Trophoblast cell (in vitro differentiated cells and primary cell): ENCODE data around the gene CDA.

Source experiments
- DNase-seq, 2 donors: peaks; one replicate each; pipeline ENCODE4 v3.0.0-alpha.2; 2016
- H2AFZ ChIP-seq: 2 replicates; pipeline ENCODE4 v1.6.1; 2013; ENCODE audit warnings: low read length, moderate library complexity, mild to moderate bottlenecking; ENCODE audit not compliant: insufficient read depth, poor library complexity
- H2AK5ac ChIP-seq: 2 replicates; pipeline ENCODE4 v1.6.1; 2013; ENCODE audit warnings: mild to moderate bottlenecking, low read length
- H2BK120ac ChIP-seq: 2 replicates; pipeline ENCODE4 v1.6.1; 2013; ENCODE audit warnings: low read length, mild to moderate bottlenecking, moderate library complexity; ENCODE audit not compliant: insufficient read depth, poor library complexity
- H2BK12ac ChIP-seq: 2 replicates; pipeline ENCODE4 v1.6.1; 2013; ENCODE audit warnings: mild to moderate bottlenecking, low read length, moderate library complexity
- H2BK5ac ChIP-seq: 2 replicates; pipeline ENCODE4 v1.6.1; 2013; ENCODE audit warnings: low read length, low read depth, moderate library complexity, mild to moderate bottlenecking; ENCODE audit not compliant: poor library complexity
- H3K14ac ChIP-seq: 2 replicates; pipeline ENCODE4 v1.6.1; 2013; ENCODE audit warnings: mild to moderate bottlenecking, low read length
- H3K18ac ChIP-seq: 2 replicates; pipeline ENCODE4 v1.6.1; 2013; ENCODE audit warnings: mild to moderate bottlenecking, low read length
- H3K23ac ChIP-seq: 2 replicates; pipeline ENCODE4 v1.6.1; 2013; ENCODE audit warnings: low read length
- H3K27ac ChIP-seq: 2 replicates; pipeline ENCODE4 v1.5.1; 2013; ENCODE audit warnings: low read depth, mild to moderate bottlenecking, inconsistent platforms, low read length, moderate library complexity
- H3K27me3 ChIP-seq: 2 replicates; pipeline ENCODE4 v1.6.1; 2013; ENCODE audit warnings: inconsistent platforms, mild to moderate bottlenecking, low read length, moderate library complexity; ENCODE audit not compliant: insufficient read depth
- H3K36me3 ChIP-seq, 2 experiments: 1 replicate in 1 of 2; 2 replicates in 1 of 2; pipeline ENCODE4 v1.6.1; 2013; ENCODE audit warnings: low read length in 2 of 2, mild to moderate bottlenecking in 2 of 2, moderate library complexity in 1 of 2; ENCODE audit not compliant: insufficient read depth in 2 of 2, control insufficient read depth in 1 of 2
- H3K4ac ChIP-seq: 2 replicates; pipeline ENCODE4 v1.6.1; 2013; ENCODE audit warnings: low read depth, mild to moderate bottlenecking, low read length, moderate library complexity
- H3K4me1 ChIP-seq, 2 experiments: 1 replicate in 1 of 2; 2 replicates in 1 of 2; pipeline ENCODE4 v1.6.1; 2013; ENCODE audit warnings: low read length in 2 of 2, mild to moderate bottlenecking in 2 of 2, moderate library complexity in 1 of 2; ENCODE audit not compliant: insufficient read depth in 2 of 2, control insufficient read depth in 1 of 2
- H3K4me2 ChIP-seq: 2 replicates; pipeline ENCODE4 v1.6.1; 2013; ENCODE audit warnings: inconsistent platforms, mild to moderate bottlenecking, low read length, moderate library complexity
- H3K4me3 ChIP-seq: 2 replicates; pipeline ENCODE4 v1.5.1; 2013; ENCODE audit warnings: mild to moderate bottlenecking, low read depth, low read length, inconsistent platforms
- H3K79me1 ChIP-seq: one replicate; pipeline ENCODE4 v1.6.1; 2013; ENCODE audit warnings: low read length
- H3K79me2 ChIP-seq: 2 replicates; pipeline ENCODE4 v1.6.1; 2013; ENCODE audit warnings: low read length, mild to moderate bottlenecking; ENCODE audit not compliant: control insufficient read depth, insufficient read depth, poor library complexity
- H3K9ac ChIP-seq: 2 replicates; pipeline ENCODE4 v1.6.1; 2013; ENCODE audit warnings: mild to moderate bottlenecking, low read length
- H3K9me3 ChIP-seq: 2 replicates; pipeline ENCODE4 v1.6.1; 2013; ENCODE audit warnings: low read depth, mild to moderate bottlenecking, control low read depth, inconsistent platforms, low read length; ENCODE audit not compliant: insufficient read depth
- H4K12ac ChIP-seq: 2 replicates; pipeline ENCODE4 v1.6.1; 2013; ENCODE audit warnings: low read depth, mild to moderate bottlenecking, low read length, moderate library complexity
- H4K8ac ChIP-seq: 2 replicates; pipeline ENCODE4 v1.6.1; 2013; ENCODE audit warnings: low read depth, mild to moderate bottlenecking, low read length, moderate library complexity
- H4K91ac ChIP-seq: one replicate; pipeline ENCODE4 v1.6.1; 2013; ENCODE audit warnings: low read depth, mild to moderate bottlenecking, low read length, moderate library complexity
- WGBS: extraction: QIAGEN DNeasy Blood & Tissue Kit; methylation state at CpG from one replicate; pipeline ENCODE4 v1.1.7; 2013; ENCODE audit warnings: missing lambda C conversion rate; ENCODE audit not compliant: insufficient read length, insufficient coverage; ENCODE audit errors: extremely low coverage; 5-methylcytosine and 5-hydroxymethylcytosine counted together

CDA gene

GRCh38 chr1:20558191-20558590 lies 30.7 kb upstream of the CDA start:
- Histone ChIP-seq H2BK120ac (no peak overlapping the region), H3K27ac (no peak overlapping the region), H3K4me2 (no peak overlapping the region), H4K8ac (no peak overlapping the region), H4K12ac (no peak overlapping the region), H2AFZ (no peak overlapping the region), H3K18ac (no peak overlapping the region), H2BK12ac (no peak overlapping the region), H3K27me3 (peaks cover 28% of the 10 kb centered on the region), H3K4me3 (no peak overlapping the region), H4K91ac (no peak overlapping the region), H3K79me2 (no peaks in the 10 kb centered on the region), H2BK5ac (no peak overlapping the region), H3K4me1 (peaks cover 4 to 5% of the 10 kb centered on the region in 2 experiments), H2AK5ac (no peak overlapping the region), H3K36me3 (no peaks in the 10 kb centered on the region), H3K4ac (no peak overlapping the region), H3K23ac (no peak overlapping the region), H3K9ac (no peak overlapping the region), H3K79me1 (no peaks in the 10 kb centered on the region), H3K9me3 (no peaks in the 10 kb centered on the region), H3K14ac (no peak overlapping the region)
- no peak for DNase-seq
- WGBS: no CpG with 5 or more reads among the region's 5 CpGs

GRCh38 chr1:20560966-20561365 lies 27.9 kb upstream of the CDA start:
- Histone ChIP-seq H4K12ac (no peak overlapping the region), H3K4me2 (no peak overlapping the region), H3K9me3 (no peaks in the 10 kb centered on the region), H3K4me1 (no peaks in the 10 kb centered on the region), H3K27ac (no peak overlapping the region), H3K23ac (no peak overlapping the region), H3K79me1 (no peaks in the 10 kb centered on the region), H2BK12ac (no peak overlapping the region), H2AK5ac (no peak overlapping the region), H2BK5ac (no peak overlapping the region), H2AFZ (no peak overlapping the region), H3K4me3 (no peak overlapping the region), H4K91ac (no peak overlapping the region), H3K27me3 (peaks cover under 1% of the 10 kb centered on the region), H3K4ac (no peak overlapping the region), H3K79me2 (no peaks in the 10 kb centered on the region), H2BK120ac (no peak overlapping the region), H3K9ac (no peak overlapping the region), H4K8ac (no peak overlapping the region), H3K36me3 (no peaks in the 10 kb centered on the region), H3K14ac (no peak overlapping the region), H3K18ac (no peak overlapping the region)
- DNase-seq: no peak
- no CpG with 5 or more reads among the region's 1 CpG for WGBS

DNA sequence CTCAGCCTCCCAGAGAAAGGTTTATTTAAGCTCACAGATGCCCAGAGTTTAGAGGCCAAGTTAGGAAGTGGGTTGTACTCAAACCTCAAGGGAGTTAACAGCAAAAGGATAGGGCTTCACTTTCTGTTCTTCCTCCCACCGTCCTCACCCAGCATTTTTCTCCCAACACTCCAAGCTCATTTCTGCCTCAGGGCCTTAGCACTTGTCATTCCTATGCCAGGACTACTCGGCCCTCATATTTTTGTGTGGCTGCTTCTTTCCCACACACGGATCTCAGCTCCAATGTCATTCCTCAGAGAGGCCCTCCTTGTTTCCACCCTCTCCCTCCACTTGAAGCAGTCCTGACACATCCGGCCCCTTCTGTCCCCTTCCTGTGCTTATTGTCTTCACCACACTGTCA lies 23.7 kb upstream of the CDA start:
- no peak overlapping the region for H3K27ac ChIP-seq
- H4K91ac ChIP-seq: no peak overlapping the region
- H3K23ac ChIP-seq: no peak overlapping the region
- H2BK12ac ChIP-seq: no peak overlapping the region
- no peak overlapping the region for H3K4ac ChIP-seq
- H2AFZ ChIP-seq: no peak overlapping the region
- H3K79me1 ChIP-seq: no peaks in the 10 kb centered on the region
- H3K79me2 ChIP-seq: no peaks in the 10 kb centered on the region
- no peak overlapping the region for H2AK5ac ChIP-seq
- no peaks in the 10 kb centered on the region for H3K27me3 ChIP-seq
- H3K9me3 ChIP-seq: no peaks in the 10 kb centered on the region
- H3K4me1 ChIP-seq: no peaks in the 10 kb centered on the region
- H3K18ac ChIP-seq: no peak overlapping the region
- no peak overlapping the region for H3K4me2 ChIP-seq
- no peaks in the 10 kb centered on the region for H3K36me3 ChIP-seq
- H3K9ac ChIP-seq: no peak overlapping the region
- DNase-seq: peak; percentile 79 to 95
- H3K4me3 ChIP-seq: no peak overlapping the region
- no peak overlapping the region for H4K8ac ChIP-seq
- no peak overlapping the region for H2BK120ac ChIP-seq
- H3K14ac ChIP-seq: no peak overlapping the region
- WGBS: no CpG with 5 or more reads among the region's 4 CpGs
- H4K12ac ChIP-seq: no peak overlapping the region
- no peak overlapping the region for H2BK5ac ChIP-seq

- no peaks in the 10 kb centered on the region for H3K4me1 ChIP-seq
- WGBS: no CpG with 5 or more reads among the region's 4 CpGs
- no peak overlapping the region for H3K9ac ChIP-seq
- H3K36me3 ChIP-seq: no peaks in the 10 kb centered on the region
- no peak overlapping the region for H2AFZ ChIP-seq
- H3K9me3 ChIP-seq: peaks cover 2% of the 10 kb centered on the region
- no peak overlapping the region for H3K18ac ChIP-seq
- no peak overlapping the region for H3K4ac ChIP-seq
- no peak overlapping the region for H3K4me2 ChIP-seq
- H4K12ac ChIP-seq: no peak overlapping the region
- no peaks in the 10 kb centered on the region for H3K79me1 ChIP-seq
- no peak for DNase-seq
- no peaks in the 10 kb centered on the region for H3K27me3 ChIP-seq
- no peak overlapping the region for H2BK12ac ChIP-seq
- H2AK5ac ChIP-seq: no peak overlapping the region
- no peak overlapping the region for H2BK5ac ChIP-seq
- H3K27ac ChIP-seq: no peak overlapping the region
- H3K79me2 ChIP-seq: no peaks in the 10 kb centered on the region
- no peak overlapping the region for H3K23ac ChIP-seq
- no peak overlapping the region for H2BK120ac ChIP-seq
- no peak overlapping the region for H3K4me3 ChIP-seq
- no peak overlapping the region for H4K91ac ChIP-seq
- no peak overlapping the region for H4K8ac ChIP-seq
- no peak overlapping the region for H3K14ac ChIP-seq
These were observed 19.3 kb upstream of the CDA start for GRCh38 chr1:20569523-20570098.
